ENCODE measurements around the gene ZNF532.

DNA sequence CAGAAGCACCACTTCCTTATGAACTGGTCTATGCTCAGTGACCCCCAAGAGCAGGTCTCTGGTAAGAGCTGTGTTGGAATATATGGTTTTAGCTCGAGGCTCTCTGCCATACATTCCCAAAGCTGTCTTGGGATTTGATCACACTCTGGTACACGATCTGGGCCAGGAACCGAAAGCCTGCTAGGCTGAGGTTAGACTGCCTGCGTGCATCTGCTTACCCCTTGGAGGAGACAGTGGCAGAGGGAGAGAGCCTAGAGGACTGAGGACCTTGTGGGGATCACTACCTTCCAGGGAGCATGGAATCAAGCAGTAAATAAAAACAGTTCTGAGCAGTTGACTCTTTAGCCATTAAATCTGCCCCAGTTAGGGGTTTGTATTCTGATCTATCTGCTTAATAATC, 63.7 kb downstream of the ZNF532 start:
- TF ChIP-seq, protein P1, sequence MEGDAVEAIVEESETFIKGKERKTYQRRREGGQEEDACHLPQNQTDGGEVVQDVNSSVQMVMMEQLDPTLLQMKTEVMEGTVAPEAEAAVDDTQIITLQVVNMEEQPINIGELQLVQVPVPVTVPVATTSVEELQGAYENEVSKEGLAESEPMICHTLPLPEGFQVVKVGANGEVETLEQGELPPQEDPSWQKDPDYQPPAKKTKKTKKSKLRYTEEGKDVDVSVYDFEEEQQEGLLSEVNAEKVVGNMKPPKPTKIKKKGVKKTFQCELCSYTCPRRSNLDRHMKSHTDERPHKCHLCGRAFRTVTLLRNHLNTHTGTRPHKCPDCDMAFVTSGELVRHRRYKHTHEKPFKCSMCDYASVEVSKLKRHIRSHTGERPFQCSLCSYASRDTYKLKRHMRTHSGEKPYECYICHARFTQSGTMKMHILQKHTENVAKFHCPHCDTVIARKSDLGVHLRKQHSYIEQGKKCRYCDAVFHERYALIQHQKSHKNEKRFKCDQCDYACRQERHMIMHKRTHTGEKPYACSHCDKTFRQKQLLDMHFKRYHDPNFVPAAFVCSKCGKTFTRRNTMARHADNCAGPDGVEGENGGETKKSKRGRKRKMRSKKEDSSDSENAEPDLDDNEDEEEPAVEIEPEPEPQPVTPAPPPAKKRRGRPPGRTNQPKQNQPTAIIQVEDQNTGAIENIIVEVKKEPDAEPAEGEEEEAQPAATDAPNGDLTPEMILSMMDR (optimal IDR thresholded peaks at IDR 0.05 in 1 of 3, IDR thresholded peaks at IDR 0.05 in 1 of 3, conservative IDR thresholded peaks at IDR 0.05 in 1 of 3; ENCODE audit: extremely low read depth in 1 of 3, insufficient read depth in 2 of 3, low read length in 3 of 3): no peak
- no peak for TF ChIP-seq EZH2 (IDR thresholded peaks at IDR 0.05; ENCODE audit: low read length)

Measured in keratinocyte (primary cell).